ENCODE measurements around the gene VWA8.
"Not testable (repeated sequence)": the region's sequence is repeated elsewhere in the genome, so short reads cannot be mapped to it uniquely, and the experiment has no call there.

VWA8 gene

DNA sequence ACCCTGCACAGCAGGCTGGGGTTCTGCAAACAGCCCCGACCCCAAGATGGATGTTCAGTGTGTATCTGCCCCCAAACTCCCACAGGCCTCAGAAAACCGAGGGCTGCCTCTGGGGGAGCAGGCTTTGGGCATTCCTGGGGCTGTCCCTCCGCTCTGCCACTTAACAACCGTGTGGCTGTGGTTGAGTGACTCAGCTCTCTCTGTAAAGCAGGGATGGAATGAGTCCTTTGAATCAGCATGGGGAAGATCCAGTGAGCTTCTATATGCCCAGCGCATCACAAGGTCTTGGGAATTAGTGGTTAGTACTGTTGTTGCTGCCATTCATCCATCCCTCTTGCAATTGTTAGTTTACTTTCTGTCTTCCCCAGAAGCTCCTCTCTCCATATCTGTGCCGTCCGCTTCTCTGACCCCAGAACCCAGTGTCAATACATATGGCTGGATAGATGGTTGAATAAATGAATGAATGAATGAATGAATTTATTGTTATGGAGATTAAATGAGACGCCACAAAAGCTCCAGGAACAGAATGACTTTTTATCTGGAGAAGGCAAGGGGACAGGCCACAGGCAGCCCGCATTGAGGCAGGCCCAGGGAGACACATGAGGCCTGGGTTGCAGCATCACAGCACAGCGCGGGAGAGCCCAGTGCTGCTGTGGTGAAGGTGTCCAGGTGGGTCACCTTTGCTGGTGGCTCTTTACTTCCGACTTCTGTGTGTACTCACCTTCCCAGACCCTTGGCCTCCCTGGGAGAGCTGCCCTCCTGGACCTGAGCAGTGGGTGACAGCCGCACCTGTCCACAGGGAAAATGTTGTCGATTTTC, 414.3 kb downstream of the VWA8 start:
- no peak for DNase-seq

DNA sequence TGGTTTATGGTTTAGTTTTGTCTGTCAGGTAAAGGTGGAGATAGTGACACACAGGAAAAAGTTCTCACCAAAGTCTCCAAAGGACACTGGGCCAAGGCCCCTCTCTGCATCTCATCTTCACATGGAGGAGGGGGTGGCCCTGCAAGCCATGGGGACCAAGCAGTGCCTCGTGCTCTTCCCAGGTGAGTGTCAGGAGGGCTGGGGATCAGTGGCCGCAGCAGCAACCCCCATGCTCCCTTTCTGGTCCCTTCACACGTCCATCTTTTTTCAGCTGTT, 415.5 kb downstream of the VWA8 start:
- no peak for DNase-seq

GRCh38 chr13:41543664-41544300, 417.1 kb downstream of the VWA8 start:
- no peak for DNase-seq

DNA sequence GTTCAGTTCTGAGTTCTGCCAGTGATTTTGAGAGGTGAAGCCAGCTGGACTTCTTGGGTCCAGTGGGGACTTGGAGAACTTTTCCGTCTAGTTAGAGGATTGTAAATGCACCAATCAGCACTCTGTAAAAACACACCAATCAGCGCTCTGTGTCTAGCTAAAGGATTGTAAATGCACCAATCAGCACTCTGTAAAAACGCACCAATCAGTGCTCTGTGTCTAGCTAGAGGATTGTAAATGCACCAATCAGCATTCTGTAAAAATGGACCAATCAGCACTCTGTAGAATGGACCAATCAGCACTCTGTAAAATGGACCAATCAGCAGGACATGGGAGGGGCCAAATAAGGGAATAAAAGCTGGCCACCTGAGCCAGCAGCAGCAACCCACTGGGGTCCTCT, 418.1 kb downstream of the VWA8 start:
- DNase-seq = not testable (repeated sequence)

DNA sequence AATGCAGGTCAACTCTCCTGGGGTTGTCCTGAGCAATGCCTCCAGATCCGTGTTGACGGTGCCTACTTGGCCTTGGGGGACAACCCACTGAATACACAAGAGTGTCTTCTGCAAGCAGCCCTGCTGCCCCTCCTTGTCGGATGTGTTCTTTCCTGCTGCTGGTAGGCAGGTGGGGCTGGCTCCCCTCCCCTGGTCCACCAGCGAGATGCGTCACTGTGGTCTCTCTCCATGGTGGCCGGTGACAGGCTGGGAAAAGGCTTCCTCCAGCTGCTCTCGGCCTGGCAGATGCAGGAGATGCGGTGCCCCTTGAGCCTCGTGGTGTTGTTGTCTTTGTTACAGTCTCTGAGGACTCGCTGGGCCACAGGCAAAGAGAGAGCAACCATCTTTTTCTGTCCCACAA, 418.6 kb downstream of the VWA8 start:
- DNase-seq = no peak

GRCh38 chr13:41541142-41541938, 419.6 kb downstream of the VWA8 start:
- DNase-seq = no peak

- peak; percentile 20 for DNase-seq
Measured at GRCh38 chr13:41540240-41540639, 420.7 kb downstream of the VWA8 start.

- DNase-seq = no peak
Measured at GRCh38 chr13:41533266-41534052, 427.4 kb downstream of the VWA8 start.

DNA sequence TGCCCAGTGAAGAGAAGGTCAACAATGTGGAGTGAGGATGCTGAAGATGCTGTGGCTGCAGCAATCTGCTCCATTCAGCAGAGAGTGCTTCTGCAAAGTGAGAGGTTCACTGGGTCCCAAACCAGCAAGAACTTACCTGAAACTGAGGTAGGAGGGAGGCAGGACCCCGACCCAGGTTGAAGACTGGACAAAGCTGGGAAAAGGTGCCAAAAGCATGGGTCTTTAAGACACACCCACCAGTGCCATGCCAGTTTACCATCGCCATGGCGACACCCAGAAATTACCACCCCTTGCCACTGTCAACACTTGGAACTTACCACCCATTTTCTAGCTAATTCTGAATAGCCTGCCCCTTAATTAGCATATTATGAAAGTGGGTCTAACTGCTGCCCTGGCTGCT, 432.9 kb downstream of the VWA8 start:
- DNase-seq = no peak

- DNase-seq = no peak
Measured at GRCh38 chr13:41520660-41521630, 440.0 kb downstream of the VWA8 start.

DNA sequence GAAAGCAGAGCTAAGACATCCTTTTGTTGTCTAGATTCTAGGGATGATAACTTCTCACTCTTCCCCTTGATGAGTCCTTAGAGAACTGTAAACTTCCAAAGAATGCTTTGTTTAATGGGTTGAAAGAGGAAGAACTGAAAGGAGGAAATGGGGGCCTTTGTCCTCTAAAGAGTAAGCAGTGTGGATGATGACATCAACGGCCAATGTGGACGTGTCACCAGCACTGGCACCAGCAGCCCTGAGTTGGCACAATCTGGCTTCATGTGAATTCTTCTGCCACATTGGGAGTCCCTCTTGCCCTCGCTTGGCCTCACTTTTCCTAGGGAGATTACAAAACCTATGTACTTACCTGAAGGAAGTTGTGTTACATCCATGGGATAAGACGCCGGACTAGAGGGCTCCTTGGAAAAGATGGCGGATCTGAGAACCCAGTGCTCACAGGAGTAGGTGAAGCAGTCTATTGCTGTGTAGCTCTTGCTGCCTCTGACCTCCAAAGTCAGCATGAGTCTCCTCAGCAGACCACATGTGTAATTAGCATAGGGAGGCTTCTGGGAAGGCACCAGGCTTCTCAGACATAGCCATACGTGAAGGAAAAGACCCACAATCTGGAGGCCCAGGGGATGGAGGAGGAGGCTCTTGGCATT, 440.8 kb downstream of the VWA8 start:
- DNase-seq = no peak
